Measurements from ENCODE around the gene STK32B.
A peak's percentile ranks its signal among the peaks of the same experiment; 100 is the strongest.

DNA sequence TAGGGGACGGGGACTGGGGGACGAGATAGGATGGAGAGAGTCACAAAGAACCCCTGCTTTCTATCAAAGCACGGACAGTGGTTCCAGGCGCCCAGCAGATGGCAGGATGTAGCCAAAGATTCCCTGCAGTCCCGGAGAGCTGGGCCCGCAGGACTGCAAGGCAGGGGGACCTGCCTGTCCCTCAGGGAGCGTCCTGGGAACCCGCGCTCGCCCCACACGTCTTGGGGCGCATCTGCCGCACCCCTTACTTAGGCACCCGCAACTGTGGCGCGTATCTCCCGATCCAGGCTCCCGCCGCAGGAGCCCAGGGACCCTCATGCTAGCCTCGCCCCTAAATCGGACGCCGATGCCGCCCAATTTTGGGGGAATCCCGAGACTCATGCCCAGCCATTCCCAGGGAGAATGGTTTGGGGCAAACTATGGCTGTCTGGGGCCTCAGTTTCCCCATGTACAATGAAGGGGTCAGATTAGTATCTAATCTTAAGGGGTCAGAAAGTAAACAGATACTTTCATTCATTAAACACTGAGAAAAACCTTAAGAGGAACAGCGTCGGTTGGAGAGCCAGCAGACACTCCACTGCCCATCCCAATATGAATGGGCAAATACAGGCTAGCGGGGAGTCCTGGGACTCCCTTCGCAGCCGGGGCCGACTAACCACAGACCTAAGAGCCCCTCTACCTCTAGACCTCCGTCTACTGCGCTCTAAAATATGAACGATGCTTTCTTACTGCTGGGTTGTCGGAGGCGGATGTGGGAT, 581 bp upstream of the STK32B start:
- TF ChIP-seq BHLHE40 (IDR thresholded peaks at IDR 0.05; ENCODE audit: low read depth, low read length), result no peak
- peak; percentile 85 for TF ChIP-seq CTCF (conservative IDR thresholded peaks at IDR 0.05; ENCODE audit: low read depth, low read length)
- peak; percentile 21; the same call in 1 of the 2 replicates for TF ChIP-seq MAZ (IDR thresholded peaks at IDR 0.05; ENCODE audit: borderline replicate concordance, low read depth, low read length)
